Glutamatergic neuron (in vitro differentiated cells): Measurements from ENCODE around the gene FBXL17. TPM values are rescaled to one million over a fixed set of nuclear protein-coding genes. Genes with fewer than 3 reads are reported as not detected.
"Not testable (repeated sequence)": the region's sequence is repeated elsewhere in the genome, so short reads cannot be mapped to it uniquely, and the experiment has no call there.

Experiments
- DNase-seq: peaks from one replicate; pipeline ENCODE4 v3.0.0; 2022
- H3K27ac Mint-ChIP-seq: one replicate; pipeline ENCODE4 v1.8.0; 2020; ENCODE audit warnings: mild to moderate bottlenecking, mixed read lengths, inconsistent platforms; ENCODE audit not compliant: unreplicated experiment
- H3K27me3 Mint-ChIP-seq: one replicate; pipeline ENCODE4 v1.8.0; 2020; ENCODE audit warnings: mild to moderate bottlenecking, moderate library complexity, mixed read lengths, inconsistent platforms; ENCODE audit not compliant: unreplicated experiment
- H3K36me3 Mint-ChIP-seq: one replicate; pipeline ENCODE4 v1.8.0; 2020; ENCODE audit warnings: mild to moderate bottlenecking, mixed read lengths, inconsistent platforms; ENCODE audit not compliant: unreplicated experiment
- H3K4me1 Mint-ChIP-seq: one replicate; pipeline ENCODE4 v1.8.0; 2020; ENCODE audit warnings: mild to moderate bottlenecking, low read depth, mixed read lengths, inconsistent platforms; ENCODE audit not compliant: unreplicated experiment
- H3K4me3 Mint-ChIP-seq: one replicate; pipeline ENCODE4 v1.8.0; 2020; ENCODE audit warnings: mild to moderate bottlenecking, mixed read lengths, inconsistent platforms; ENCODE audit not compliant: unreplicated experiment
- H3K9me3 Mint-ChIP-seq: one replicate; pipeline ENCODE4 v1.8.0; 2020; ENCODE audit warnings: mild to moderate bottlenecking, moderate library complexity, mixed read lengths, inconsistent platforms; ENCODE audit not compliant: unreplicated experiment
- total RNA-seq: library from RNA; stranded (reverse); fragmentation: NEBNext Ultra II Directional; extraction: Animal tissue kit (Norgen Biotek cat#: 25700); gene quantifications from one replicate; pipeline ENCODE4 v1.2.1, GENCODE V29; 2021; ENCODE audit not compliant: unreplicated experiment
- TF ChIP-seq, protein P1 (sequence below): fragments of 200-600 bp; sonication (generic); IDR thresholded peaks from one replicate; pipeline ENCODE4 v1.5.0; 2021; ENCODE audit not compliant: partially characterized antibody, unreplicated experiment

FBXL17 gene
- total RNA-seq, 1 donor from 2014 or later = 20.3 TPM

- TF ChIP-seq, protein P1, sequence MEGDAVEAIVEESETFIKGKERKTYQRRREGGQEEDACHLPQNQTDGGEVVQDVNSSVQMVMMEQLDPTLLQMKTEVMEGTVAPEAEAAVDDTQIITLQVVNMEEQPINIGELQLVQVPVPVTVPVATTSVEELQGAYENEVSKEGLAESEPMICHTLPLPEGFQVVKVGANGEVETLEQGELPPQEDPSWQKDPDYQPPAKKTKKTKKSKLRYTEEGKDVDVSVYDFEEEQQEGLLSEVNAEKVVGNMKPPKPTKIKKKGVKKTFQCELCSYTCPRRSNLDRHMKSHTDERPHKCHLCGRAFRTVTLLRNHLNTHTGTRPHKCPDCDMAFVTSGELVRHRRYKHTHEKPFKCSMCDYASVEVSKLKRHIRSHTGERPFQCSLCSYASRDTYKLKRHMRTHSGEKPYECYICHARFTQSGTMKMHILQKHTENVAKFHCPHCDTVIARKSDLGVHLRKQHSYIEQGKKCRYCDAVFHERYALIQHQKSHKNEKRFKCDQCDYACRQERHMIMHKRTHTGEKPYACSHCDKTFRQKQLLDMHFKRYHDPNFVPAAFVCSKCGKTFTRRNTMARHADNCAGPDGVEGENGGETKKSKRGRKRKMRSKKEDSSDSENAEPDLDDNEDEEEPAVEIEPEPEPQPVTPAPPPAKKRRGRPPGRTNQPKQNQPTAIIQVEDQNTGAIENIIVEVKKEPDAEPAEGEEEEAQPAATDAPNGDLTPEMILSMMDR = no peak
- Mint-ChIP-seq H3K9me3 (no peaks in the 10 kb centered on the region), H3K4me3 (no peak overlapping the region), H3K4me1 (no peaks in the 10 kb centered on the region), H3K27me3 (no peaks in the 10 kb centered on the region), H3K27ac (no peak overlapping the region), H3K36me3 (peaks cover 5% of the 10 kb centered on the region)
- no peak for DNase-seq
These were observed 214.7 kb downstream of the FBXL17 start for GRCh38 chr5:108167174-108167573.

GRCh38 chr5:108164574-108164973, 217.3 kb downstream of the FBXL17 start:
- no peaks in the 10 kb centered on the region for H3K36me3 Mint-ChIP-seq
- no peaks in the 10 kb centered on the region for H3K27me3 Mint-ChIP-seq
- no peaks in the 10 kb centered on the region for H3K9me3 Mint-ChIP-seq
- TF ChIP-seq, protein P1 = no peak
- DNase-seq = no peak
- no peaks in the 10 kb centered on the region for H3K4me1 Mint-ChIP-seq
- H3K27ac Mint-ChIP-seq = no peak overlapping the region
- no peak overlapping the region for H3K4me3 Mint-ChIP-seq

- not testable (repeated sequence) for H3K27ac Mint-ChIP-seq, H3K4me1 Mint-ChIP-seq, H3K4me3 Mint-ChIP-seq, H3K36me3 Mint-ChIP-seq, H3K9me3 Mint-ChIP-seq, H3K27me3 Mint-ChIP-seq, DNase-seq
These were observed 229.0 kb downstream of the FBXL17 start for GRCh38 chr5:108152854-108153253.

DNA sequence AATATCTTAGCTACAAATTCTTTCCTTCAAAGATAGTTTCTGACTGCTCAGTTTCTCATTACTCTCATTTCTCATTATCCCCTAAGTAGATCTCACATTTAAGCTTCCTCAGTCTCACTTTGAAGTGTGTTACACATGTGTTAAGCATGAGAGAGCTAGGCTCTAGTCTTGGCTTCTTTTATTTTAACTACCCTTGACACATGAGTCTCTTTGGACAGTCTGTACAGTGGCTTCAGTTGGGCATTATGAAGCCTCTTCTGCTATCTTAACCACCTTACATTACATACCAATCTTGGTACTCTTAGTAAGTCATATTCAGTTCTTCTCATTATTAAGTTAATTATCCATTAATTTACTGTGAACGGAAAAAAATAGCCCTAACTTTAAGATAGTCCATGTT, 232.5 kb downstream of the FBXL17 start:
- no peak for DNase-seq
- TF ChIP-seq, protein P1 = no peak
- H3K4me3 Mint-ChIP-seq = no peak overlapping the region
- no peak overlapping the region for H3K27ac Mint-ChIP-seq
- H3K4me1 Mint-ChIP-seq = no peaks in the 10 kb centered on the region
- H3K36me3 Mint-ChIP-seq = peaks cover 5% of the 10 kb centered on the region
- H3K9me3 Mint-ChIP-seq = no peaks in the 10 kb centered on the region
- H3K27me3 Mint-ChIP-seq = no peaks in the 10 kb centered on the region

- TF ChIP-seq, protein P1 = peak; percentile 70
- no peaks in the 10 kb centered on the region for H3K27me3 Mint-ChIP-seq
- no peak overlapping the region for H3K27ac Mint-ChIP-seq
- no peaks in the 10 kb centered on the region for H3K9me3 Mint-ChIP-seq
- H3K36me3 Mint-ChIP-seq = peaks cover 5% of the 10 kb centered on the region
- no peaks in the 10 kb centered on the region for H3K4me1 Mint-ChIP-seq
- no peak overlapping the region for H3K4me3 Mint-ChIP-seq
- no peak for DNase-seq
These were observed 233.2 kb downstream of the FBXL17 start for GRCh38 chr5:108148715-108149139.

- Mint-ChIP-seq H3K9me3 (no peaks in the 10 kb centered on the region), H3K4me3 (no peak overlapping the region), H3K4me1 (no peaks in the 10 kb centered on the region), H3K27me3 (peaks cover 2% of the 10 kb centered on the region), H3K27ac (no peak overlapping the region), H3K36me3 (no peaks in the 10 kb centered on the region)
- TF ChIP-seq, protein P1 = no peak
- DNase-seq = no peak
These were observed 235.7 kb downstream of the FBXL17 start for GRCh38 chr5:108146222-108146621.
